ENCODE measurements around the gene BECN2.

GRCh38 chr1:241962153-241962552, 4.6 kb downstream of the BECN2 start:
- no peak for TF ChIP-seq POLR2A (IDR thresholded peaks at IDR 0.05)
- TF ChIP-seq CTCF (IDR thresholded peaks at IDR 0.05), result no peak

Measured in esophagus squamous epithelium (tissue), 4 donors.